ENCODE results near the gene SLC35B1. TPM values are rescaled to one million over a fixed set of nuclear protein-coding genes. Genes with fewer than 3 reads are reported as not detected.

Gene SLC35B1
- polyA plus RNA-seq, 2 of the 4 experiments (the other 2 are of a cell fraction) = 72.7 to 191 TPM

DNA sequence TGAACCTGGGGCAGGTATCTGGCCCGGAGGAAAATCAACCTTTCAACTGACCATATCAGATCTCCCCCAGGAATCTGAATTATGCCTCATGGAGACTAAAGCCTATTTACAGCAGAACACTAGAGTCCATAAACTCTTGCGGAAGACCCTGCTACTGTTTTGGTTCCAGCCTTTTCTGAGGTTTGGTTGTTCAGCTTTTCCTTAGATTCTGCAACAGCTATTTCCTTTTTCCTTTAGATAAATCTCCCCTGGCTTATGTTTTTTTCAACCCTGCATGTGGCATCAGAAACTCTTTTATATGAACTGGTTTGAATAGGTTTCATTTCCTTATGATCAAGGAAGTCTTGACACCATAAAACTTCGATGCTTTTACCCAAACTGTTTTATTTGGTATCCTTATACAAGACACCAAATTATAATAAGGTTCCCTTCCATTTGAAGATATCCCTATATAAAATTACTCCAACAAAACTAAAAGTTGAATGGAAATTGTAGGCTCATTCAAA is 43.0 kb downstream of the SLC35B1 start:
- CTCF ChIA-PET = interaction anchor here (1.0 to 1.2 kb wide), 3 partner anchors 31 to 334 kb away, joined by 3 to 5 read pairs (median 4); no protein-coding TSS in a partner anchor
- ATAC-seq = no peak
- DNase-seq (ENCODE audit: low read depth in 1 of 2, low spot score in 1 of 2) = no peak
- no peak overlapping the region for H3K4me3 ChIP-seq
- H3K4me1 ChIP-seq = no peaks in the 10 kb centered on the region
- WGBS (ENCODE audit: missing lambda C conversion rate) = 93% methylated on average over 3 of the region's 3 CpGs
- TF ChIP-seq MAFK (IDR thresholded peaks at IDR 0.05; ENCODE audit: partially characterized antibody) (no peak), PHF8 (IDR thresholded peaks at IDR 0.05; ENCODE audit: borderline replicate concordance, low read depth) (no peak), FOXS1 (CRISPR knock-in tag; IDR thresholded peaks at IDR 0.05) (no peak), KDM5A (IDR thresholded peaks at IDR 0.05) (no peak), CEBPB (IDR thresholded peaks at IDR 0.05) (no peak), RFX5 (IDR thresholded peaks at IDR 0.05) (no peak), HOXA7 (CRISPR knock-in tag; IDR thresholded peaks at IDR 0.05) (no peak), RAD21 (conservative IDR thresholded peaks at IDR 0.05 in 1 of 2, IDR thresholded peaks at IDR 0.05 in 1 of 2) (no peak), ZFP36 (IDR thresholded peaks at IDR 0.05; ENCODE audit: borderline replicate concordance, partially characterized antibody) (no peak), MAZ (IDR thresholded peaks at IDR 0.05; ENCODE audit: borderline replicate concordance, low read depth, low read length) (no peak), KDM1A (IDR thresholded peaks at IDR 0.05; ENCODE audit: low read depth) (no peak), POLR2A (IDR thresholded peaks at IDR 0.05; ENCODE audit: low read length) (no peak)
- no peak for FAIRE-seq
- H3K9me3 ChIP-seq = no peaks in the 10 kb centered on the region
- no peak overlapping the region for H3K4me2 ChIP-seq
- POLR2A ChIA-PET = no interaction called here
- no peak overlapping the region for H3K27ac ChIP-seq

DNA sequence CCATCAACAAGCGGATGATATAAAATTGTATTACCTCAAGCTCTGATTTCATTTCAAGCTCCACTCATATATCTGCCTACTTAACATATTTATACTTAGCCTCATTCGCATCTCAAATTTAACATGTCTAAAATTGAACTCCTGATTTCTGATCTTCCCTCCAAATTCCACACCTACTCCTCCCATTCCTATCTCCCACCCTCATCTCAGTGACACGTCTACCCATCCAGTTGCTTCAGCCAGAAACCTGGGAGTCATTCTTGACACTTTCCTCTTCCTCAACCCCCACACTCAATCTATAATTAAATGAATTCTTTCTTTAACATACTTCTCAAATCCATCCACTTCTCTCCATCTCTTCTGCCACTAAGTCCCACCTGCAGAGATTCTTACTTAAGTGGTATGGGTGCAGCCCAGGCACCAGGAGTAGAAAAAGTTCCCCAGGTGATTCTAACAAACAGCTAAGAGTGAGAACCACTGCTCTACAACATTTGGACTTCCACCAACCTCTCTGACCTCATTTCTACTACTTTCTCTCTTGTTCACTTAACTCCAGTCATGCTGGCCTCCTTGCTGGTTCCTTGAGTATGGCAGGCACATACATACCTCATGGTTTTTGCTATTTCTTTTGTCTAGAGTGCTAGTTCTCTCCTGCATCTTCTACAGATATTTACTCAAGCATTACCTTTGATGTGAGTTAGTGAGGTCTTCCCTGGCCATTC is 47.9 kb downstream of the SLC35B1 start:
- Histone ChIP-seq H3K27ac (no peak overlapping the region), H3K4me2 (no peak overlapping the region), H3K4me3 (no peak overlapping the region), H3K4me1 (no peaks in the 10 kb centered on the region), H3K9me3 (no peaks in the 10 kb centered on the region)
- ChIA-PET CTCF (interaction anchor here (0.7 to 1.5 kb wide), 4 partner anchors 9 to 92 kb away, joined by 3 to 5 read pairs (median 3); no protein-coding TSS in a partner anchor), POLR2A (no interaction called here)
- DNase-seq (ENCODE audit: low read depth in 1 of 2, low spot score in 1 of 2) = no peak
- ATAC-seq = no peak
- TF ChIP-seq SMC3 (IDR thresholded peaks at IDR 0.05) = no peak
- TF ChIP-seq NR3C1 (IDR thresholded peaks at IDR 0.05) = no peak
- no peak for TF ChIP-seq EHF (CRISPR knock-in tag; IDR thresholded peaks at IDR 0.05)
- TF ChIP-seq HOXB5 (CRISPR knock-in tag; IDR thresholded peaks at IDR 0.05) = no peak
- no peak for TF ChIP-seq FOSL2 (IDR thresholded peaks at IDR 0.05)
- no peak for TF ChIP-seq FOSL2 (CRISPR knock-in tag; IDR thresholded peaks at IDR 0.05)
- FAIRE-seq = no peak
- WGBS (ENCODE audit: missing lambda C conversion rate) = 90% methylated on average over 3 of the region's 3 CpGs

DNA sequence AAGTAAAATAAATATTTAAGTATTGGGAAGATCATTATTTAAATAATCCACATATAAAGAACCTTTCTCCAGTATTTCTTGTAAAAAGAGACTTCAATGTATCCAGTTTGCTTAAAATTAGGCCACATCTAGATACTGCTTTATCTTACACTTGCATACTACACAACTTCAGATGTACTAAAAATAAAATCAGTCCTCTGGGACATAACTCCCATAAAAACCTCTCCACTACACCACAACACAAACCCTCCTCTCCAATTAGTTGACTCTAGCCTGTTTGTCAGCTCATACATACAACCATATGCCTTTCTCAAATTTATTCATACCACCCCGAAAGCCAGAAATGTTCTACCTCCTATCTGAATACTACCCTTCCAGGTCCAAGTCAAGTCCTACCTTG is 51.5 kb downstream of the SLC35B1 start:
- no peak for ATAC-seq
- WGBS (ENCODE audit: missing lambda C conversion rate) = 100% methylated on average over 1 of the region's 1 CpG
- FAIRE-seq = no peak
- Histone ChIP-seq H3K9me3 (no peaks in the 10 kb centered on the region), H3K4me3 (no peak overlapping the region), H3K4me1 (no peaks in the 10 kb centered on the region), H3K4me2 (no peak overlapping the region), H3K27ac (no peak overlapping the region)
- ChIA-PET POLR2A (no interaction called here), CTCF (interaction anchor here (1.6 to 1.7 kb wide), 2 partner anchors 39 to 89 kb away, joined by 3 to 5 read pairs; no protein-coding TSS in a partner anchor)
- DNase-seq (ENCODE audit: low read depth in 1 of 2, low spot score in 1 of 2) = no peak
- TF ChIP-seq KDM1A (IDR thresholded peaks at IDR 0.05; ENCODE audit: low read depth) (no peak), MAZ (IDR thresholded peaks at IDR 0.05; ENCODE audit: borderline replicate concordance, low read depth, low read length) (no peak), NR3C1 (IDR thresholded peaks at IDR 0.05) (no peak), RNF2 (IDR thresholded peaks at IDR 0.05; ENCODE audit: borderline replicate concordance, low read depth) (no peak), HDAC2 (IDR thresholded peaks at IDR 0.05) (no peak), NPAS2 (CRISPR knock-in tag; IDR thresholded peaks at IDR 0.05; ENCODE audit: borderline replicate concordance) (no peak), MYC (IDR thresholded peaks at IDR 0.05; ENCODE audit: borderline replicate concordance, low read length) (no peak), HOXA7 (CRISPR knock-in tag; IDR thresholded peaks at IDR 0.05) (no peak), ZFP36 (IDR thresholded peaks at IDR 0.05; ENCODE audit: borderline replicate concordance, partially characterized antibody) (no peak), FOXS1 (CRISPR knock-in tag; IDR thresholded peaks at IDR 0.05) (no peak), POLR2AphosphoS2 (conservative IDR thresholded peaks at IDR 0.05; ENCODE audit: low read length) (no peak), HOXB5 (CRISPR knock-in tag; IDR thresholded peaks at IDR 0.05) (no peak)
- TF ChIP-seq, protein P1, sequence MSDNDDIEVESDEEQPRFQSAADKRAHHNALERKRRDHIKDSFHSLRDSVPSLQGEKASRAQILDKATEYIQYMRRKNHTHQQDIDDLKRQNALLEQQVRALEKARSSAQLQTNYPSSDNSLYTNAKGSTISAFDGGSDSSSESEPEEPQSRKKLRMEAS (IDR thresholded peaks at IDR 0.05) = no peak
- TF ChIP-seq, protein P2, sequence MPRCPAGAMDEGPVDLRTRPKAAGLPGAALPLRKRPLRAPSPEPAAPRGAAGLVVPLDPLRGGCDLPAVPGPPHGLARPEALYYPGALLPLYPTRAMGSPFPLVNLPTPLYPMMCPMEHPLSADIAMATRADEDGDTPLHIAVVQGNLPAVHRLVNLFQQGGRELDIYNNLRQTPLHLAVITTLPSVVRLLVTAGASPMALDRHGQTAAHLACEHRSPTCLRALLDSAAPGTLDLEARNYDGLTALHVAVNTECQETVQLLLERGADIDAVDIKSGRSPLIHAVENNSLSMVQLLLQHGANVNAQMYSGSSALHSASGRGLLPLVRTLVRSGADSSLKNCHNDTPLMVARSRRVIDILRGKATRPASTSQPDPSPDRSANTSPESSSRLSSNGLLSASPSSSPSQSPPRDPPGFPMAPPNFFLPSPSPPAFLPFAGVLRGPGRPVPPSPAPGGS (IDR thresholded peaks at IDR 0.05) = no peak
- TF ChIP-seq, protein P3, sequence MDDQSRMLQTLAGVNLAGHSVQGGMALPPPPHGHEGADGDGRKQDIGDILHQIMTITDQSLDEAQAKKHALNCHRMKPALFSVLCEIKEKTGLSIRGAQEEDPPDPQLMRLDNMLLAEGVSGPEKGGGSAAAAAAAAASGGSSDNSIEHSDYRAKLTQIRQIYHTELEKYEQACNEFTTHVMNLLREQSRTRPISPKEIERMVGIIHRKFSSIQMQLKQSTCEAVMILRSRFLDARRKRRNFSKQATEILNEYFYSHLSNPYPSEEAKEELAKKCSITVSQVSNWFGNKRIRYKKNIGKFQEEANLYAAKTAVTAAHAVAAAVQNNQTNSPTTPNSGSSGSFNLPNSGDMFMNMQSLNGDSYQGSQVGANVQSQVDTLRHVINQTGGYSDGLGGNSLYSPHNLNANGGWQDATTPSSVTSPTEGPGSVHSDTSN (IDR thresholded peaks at IDR 0.05) = no peak
- TF ChIP-seq, protein P4, sequence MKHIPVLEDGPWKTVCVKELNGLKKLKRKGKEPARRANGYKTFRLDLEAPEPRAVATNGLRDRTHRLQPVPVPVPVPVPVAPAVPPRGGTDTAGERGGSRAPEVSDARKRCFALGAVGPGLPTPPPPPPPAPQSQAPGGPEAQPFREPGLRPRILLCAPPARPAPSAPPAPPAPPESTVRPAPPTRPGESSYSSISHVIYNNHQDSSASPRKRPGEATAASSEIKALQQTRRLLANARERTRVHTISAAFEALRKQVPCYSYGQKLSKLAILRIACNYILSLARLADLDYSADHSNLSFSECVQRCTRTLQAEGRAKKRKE (CRISPR knock-in tag; IDR thresholded peaks at IDR 0.05; ENCODE audit: low read depth) = no peak
- TF ChIP-seq, protein P5, sequence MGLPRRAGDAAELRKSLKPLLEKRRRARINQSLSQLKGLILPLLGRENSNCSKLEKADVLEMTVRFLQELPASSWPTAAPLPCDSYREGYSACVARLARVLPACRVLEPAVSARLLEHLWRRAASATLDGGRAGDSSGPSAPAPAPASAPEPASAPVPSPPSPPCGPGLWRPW (IDR thresholded peaks at IDR 0.05) = no peak

Measured in A549 (cell line).